Measurements from ENCODE around the gene ELMO1. TPM values are rescaled to one million over a fixed set of nuclear protein-coding genes. Genes with fewer than 3 reads are reported as not detected.
A peak's percentile ranks its signal among the peaks of the same experiment; 100 is the strongest.

The ELMO1 gene
- total and polyA plus RNA-seq, 5 experiments from 2014 or later: 26.9 to 120 (median 58.4) TPM

DNA sequence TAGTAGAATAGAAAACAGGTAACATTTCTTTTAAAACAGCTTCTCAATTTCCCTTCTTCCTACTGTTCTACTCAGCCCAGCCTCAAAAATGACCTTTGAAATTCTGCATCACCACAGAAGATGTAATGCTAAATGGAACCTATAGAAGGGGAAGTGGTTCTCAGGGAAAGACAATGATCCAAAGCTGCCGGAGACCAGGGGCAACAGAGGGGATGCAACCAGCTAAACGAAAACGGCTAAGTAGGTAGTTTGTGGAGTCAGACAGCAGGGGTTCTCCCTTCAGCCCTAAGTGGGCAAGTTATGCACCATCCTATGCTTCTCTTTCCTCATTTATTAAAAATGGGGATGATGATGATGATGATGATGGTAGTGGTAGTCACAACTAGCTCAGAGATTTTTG is 214.3 kb downstream of the ELMO1 start:
- no peak overlapping the region for H3K4me3 Mint-ChIP-seq
- H3K36me3 Mint-ChIP-seq: peaks cover 0 to 23% (median 0%) of the 10 kb centered on the region in 3 donors
- DNase-seq (no peak), ATAC-seq (no peak)
- no peaks in the 10 kb centered on the region for H3K27me3 Mint-ChIP-seq
- peaks cover 7 to 10% (median 8%) of the 10 kb centered on the region in 4 donors for H3K4me1 Mint-ChIP-seq
- H3K27ac Mint-ChIP-seq: no peak overlapping the region
- H3K9me3 Mint-ChIP-seq: no peaks in the 10 kb centered on the region
- POLR2A ChIA-PET: interaction anchor here (0.9 kb wide), 1 partner anchor 263 kb away, joined by 3 read pairs; no protein-coding TSS in a partner anchor

DNA sequence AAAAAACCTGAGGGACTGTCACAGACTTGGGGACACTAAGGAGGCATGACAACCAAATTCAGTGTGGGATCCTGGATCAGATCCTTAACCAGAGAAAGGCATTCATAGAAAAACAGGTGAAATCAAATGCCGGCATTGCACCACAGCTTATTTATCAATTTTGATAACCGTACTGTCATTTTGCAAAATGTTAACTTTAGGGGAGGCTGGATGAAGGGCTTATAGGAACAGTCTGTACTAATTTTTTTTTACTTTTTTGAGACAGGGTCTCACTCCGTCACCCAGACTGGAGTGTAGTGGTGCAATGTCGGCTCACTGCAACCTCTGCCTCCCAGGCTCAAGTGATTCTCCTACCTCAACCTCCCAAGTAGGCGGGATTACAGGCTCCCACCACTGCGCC is 217.1 kb downstream of the ELMO1 start:
- ATAC-seq (no peak), DNase-seq (no peak)
- Mint-ChIP-seq H3K4me3 (no peak overlapping the region), H3K27me3 (no peaks in the 10 kb centered on the region), H3K27ac (no peak overlapping the region), H3K9me3 (no peaks in the 10 kb centered on the region), H3K36me3 (peaks cover 0 to 30% (median 0%) of the 10 kb centered on the region in 3 donors), H3K4me1 (peaks cover 9 to 13% (median 10%) of the 10 kb centered on the region in 4 donors)
- POLR2A ChIA-PET: no interaction called here

DNA sequence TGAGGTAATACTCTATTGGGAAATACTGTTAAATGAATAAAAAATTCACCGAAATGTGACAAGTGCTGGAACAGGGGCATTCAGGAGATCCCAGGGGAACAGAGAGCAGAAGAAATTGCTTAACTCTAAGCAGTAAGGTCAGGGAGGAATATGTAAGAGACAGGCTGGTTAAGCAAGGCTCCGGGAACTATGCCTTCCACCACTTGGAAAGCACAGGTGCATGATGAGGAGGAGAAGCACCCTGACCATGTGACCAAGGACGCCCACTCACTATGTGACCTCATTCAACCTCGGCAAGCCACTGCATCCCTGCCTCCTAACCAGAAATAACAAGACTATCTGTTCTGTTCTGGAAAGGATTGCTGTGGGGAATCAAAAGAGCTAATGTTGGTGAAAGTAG is 218.4 kb downstream of the ELMO1 start:
- no peak for DNase-seq
- ATAC-seq: no peak
- Mint-ChIP-seq H3K27me3 (no peaks in the 10 kb centered on the region), H3K36me3 (peaks cover 0 to 41% (median 0%) of the 10 kb centered on the region in 3 donors), H3K4me3 (no peak overlapping the region), H3K27ac (peak overlapping the region in 2 of 10 donors; percentile 6 to 25), H3K9me3 (no peaks in the 10 kb centered on the region), H3K4me1 (peaks cover 9 to 20% (median 12%) of the 10 kb centered on the region in 4 donors)
- POLR2A ChIA-PET: no interaction called here

DNA sequence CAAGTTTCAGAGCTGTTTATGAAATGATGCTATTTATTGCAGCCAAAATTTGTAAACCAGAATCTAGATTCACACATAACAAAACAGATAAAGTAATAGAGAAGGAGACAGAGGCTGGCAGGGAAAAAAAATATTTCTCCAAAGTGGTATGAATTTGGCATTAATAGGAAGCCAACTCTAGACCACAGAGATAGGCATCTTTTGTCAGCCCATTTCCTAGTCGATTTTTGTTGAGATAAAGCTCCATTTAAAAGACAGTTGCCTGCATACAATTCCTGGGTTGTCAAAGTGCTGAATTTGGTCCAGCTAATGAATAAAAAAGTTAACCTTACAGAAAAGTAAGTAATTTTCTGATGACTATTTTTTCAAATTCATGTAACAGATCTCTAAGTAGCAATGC is 219.3 kb downstream of the ELMO1 start:
- POLR2A ChIA-PET: no interaction called here
- ATAC-seq (no peak), DNase-seq (no peak)
- H3K4me3 Mint-ChIP-seq: no peak overlapping the region
- H3K4me1 Mint-ChIP-seq: peaks cover 7 to 20% (median 11%) of the 10 kb centered on the region in 4 donors
- H3K9me3 Mint-ChIP-seq: no peaks in the 10 kb centered on the region
- H3K27me3 Mint-ChIP-seq: no peaks in the 10 kb centered on the region
- peaks cover 0 to 49% (median 0%) of the 10 kb centered on the region in 3 donors for H3K36me3 Mint-ChIP-seq
- no peak overlapping the region for H3K27ac Mint-ChIP-seq

DNA sequence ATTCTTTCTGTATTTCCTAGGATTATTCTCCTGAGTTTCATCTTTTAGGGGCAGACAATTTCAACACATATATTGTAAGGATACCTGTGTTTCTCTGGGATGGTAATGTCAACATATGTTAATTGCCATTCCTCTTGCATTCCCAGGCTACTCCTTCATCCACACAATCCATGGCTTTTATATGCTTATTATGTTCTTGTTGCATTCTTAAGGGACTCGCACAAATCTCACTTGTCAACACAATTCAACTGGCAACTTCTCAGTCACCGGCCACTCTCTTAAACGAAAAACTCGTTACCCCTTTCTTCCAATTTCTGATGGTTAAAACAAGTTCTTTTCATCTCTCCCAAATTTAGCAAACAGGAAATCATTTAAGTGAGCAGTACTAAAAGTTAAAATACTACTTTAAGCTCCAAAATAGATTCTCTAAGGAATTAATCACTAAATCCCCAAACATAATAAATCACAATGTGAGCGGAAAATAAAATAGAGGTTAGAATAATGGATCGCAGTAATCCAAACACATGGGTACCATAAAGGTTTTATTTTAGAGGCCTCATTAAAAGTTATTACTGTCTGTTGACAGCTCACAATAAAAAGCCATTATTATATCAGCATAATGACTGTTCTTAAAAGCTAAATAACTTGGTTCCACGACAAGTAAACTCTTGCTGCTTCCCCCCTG is 223.2 kb downstream of the ELMO1 start:
- H3K4me3 Mint-ChIP-seq: no peak overlapping the region
- peaks cover 7 to 20% (median 9%) of the 10 kb centered on the region in 4 donors for H3K4me1 Mint-ChIP-seq
- no peaks in the 10 kb centered on the region for H3K27me3 Mint-ChIP-seq
- H3K9me3 Mint-ChIP-seq: no peaks in the 10 kb centered on the region
- H3K36me3 Mint-ChIP-seq: peaks cover 0 to 59% (median 10%) of the 10 kb centered on the region in 3 donors
- ATAC-seq: no peak
- no peak for DNase-seq
- POLR2A ChIA-PET: no interaction called here
- peak overlapping the region in 2 of 10 donors; percentile 4 to 39 for H3K27ac Mint-ChIP-seq

DNA sequence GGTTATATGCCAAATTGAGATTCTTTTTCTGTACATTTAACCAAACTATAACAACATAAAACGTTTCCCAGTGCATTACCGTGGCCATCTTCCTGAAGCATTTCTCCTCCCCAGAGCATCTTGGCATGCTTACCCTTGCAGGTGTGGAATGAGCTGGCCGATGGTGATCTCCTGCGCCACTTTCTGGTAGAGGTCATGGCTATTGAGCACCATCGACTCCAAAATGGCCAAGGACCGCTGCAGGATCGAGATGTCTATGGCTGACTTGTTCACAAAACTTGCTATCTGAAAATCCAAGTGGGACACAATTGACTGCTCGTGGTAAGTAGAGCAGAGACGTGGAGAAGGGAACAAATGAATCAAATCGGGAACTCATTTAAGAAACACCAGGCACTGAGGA is 223.9 kb downstream of the ELMO1 start:
- Mint-ChIP-seq H3K36me3 (peaks cover 0 to 63% (median 10%) of the 10 kb centered on the region in 3 donors), H3K4me1 (peaks cover 2 to 13% (median 5%) of the 10 kb centered on the region in 4 donors), H3K9me3 (no peaks in the 10 kb centered on the region), H3K27ac (peak overlapping the region in 2 of 10 donors; percentile 29 to 52), H3K27me3 (no peaks in the 10 kb centered on the region), H3K4me3 (no peak overlapping the region)
- DNase-seq (no peak), ATAC-seq (no peak)
- POLR2A ChIA-PET: no interaction called here

DNA sequence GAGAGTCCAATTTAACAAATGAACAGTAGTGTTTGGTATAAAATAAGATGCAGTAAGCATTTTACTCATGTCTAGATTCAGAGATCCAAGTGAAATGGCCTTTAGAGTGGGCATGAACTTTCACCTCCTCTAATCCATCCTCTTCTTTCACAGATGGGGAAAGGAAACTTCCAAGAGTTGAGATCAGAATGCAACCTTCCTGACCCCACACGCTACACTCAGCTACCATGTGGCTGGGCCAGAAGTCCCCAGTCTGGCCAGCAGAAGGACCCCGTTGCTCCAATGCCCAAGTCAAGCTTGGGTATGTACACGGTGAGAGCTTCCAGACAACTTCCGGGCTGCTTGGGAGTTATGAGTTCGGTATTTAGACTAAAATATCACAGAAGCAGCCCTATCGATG is 228.0 kb downstream of the ELMO1 start:
- POLR2A ChIA-PET: no interaction called here
- peak overlapping the region in 2 of 10 donors; percentile 19 to 33 for H3K27ac Mint-ChIP-seq
- peaks cover 0 to 62% (median 14%) of the 10 kb centered on the region in 3 donors for H3K36me3 Mint-ChIP-seq
- peaks cover 0 to 6% (median 0%) of the 10 kb centered on the region in 4 donors for H3K4me1 Mint-ChIP-seq
- DNase-seq (no peak), ATAC-seq (no peak)
- no peaks in the 10 kb centered on the region for H3K9me3 Mint-ChIP-seq
- no peak overlapping the region for H3K4me3 Mint-ChIP-seq
- H3K27me3 Mint-ChIP-seq: no peaks in the 10 kb centered on the region

DNA sequence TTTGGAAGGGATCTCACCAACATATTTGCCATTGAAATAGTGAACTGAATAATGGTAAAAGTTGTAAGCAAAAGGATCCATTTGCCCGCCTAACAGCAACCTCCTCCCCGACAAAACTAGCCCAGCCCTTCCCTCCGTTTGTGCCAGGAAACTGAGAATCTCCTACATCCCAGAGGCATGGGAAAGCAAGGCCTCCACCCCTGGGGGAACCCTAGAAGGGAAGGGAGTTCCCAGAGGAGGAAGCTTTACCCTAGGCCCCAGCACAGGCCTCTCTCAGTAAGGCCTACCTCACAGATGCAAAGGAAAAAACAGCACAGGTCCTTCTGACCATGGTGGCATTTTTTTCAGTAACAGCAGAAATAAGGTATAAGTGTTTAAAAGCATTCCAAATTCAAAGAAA is 229.7 kb downstream of the ELMO1 start:
- DNase-seq: no peak
- POLR2A ChIA-PET: no interaction called here
- Mint-ChIP-seq H3K36me3 (peaks cover 0 to 59% (median 14%) of the 10 kb centered on the region in 3 donors), H3K4me3 (no peak overlapping the region), H3K27ac (peak overlapping the region in 5 of 10 donors; percentile 5 to 90 (median 80)), H3K9me3 (no peaks in the 10 kb centered on the region), H3K4me1 (peaks cover 0 to 6% (median under 1%) of the 10 kb centered on the region in 4 donors), H3K27me3 (no peaks in the 10 kb centered on the region)
- ATAC-seq: no peak

DNA sequence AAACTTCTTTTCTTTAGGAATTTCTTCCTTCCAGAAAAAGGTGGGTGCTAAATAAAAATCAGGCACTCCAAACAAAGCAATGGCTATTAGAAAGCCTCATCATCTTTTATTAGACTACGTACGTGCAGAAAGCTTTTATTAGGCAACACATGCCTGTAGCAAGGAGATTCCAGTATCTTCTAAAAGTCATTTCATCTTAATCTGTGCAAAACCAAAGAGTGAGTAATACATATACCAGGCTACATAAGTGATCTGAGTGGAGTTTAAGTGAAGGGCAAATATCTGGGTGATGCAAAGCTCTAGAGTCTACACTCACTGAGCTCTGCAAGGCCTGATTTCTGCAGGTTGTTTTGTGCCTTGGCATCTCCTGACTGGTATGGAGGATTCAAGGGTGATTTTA is 231.7 kb downstream of the ELMO1 start:
- Mint-ChIP-seq H3K4me1 (peaks cover 0 to 10% (median under 1%) of the 10 kb centered on the region in 4 donors), H3K4me3 (no peak overlapping the region), H3K9me3 (no peaks in the 10 kb centered on the region), H3K27ac (peak overlapping the region in 3 of 10 donors; percentile 10 to 53 (median 14)), H3K27me3 (no peaks in the 10 kb centered on the region), H3K36me3 (peaks cover 0 to 67% (median 13%) of the 10 kb centered on the region in 3 donors)
- ATAC-seq (no peak), DNase-seq (no peak)
- POLR2A ChIA-PET: no interaction called here

DNA sequence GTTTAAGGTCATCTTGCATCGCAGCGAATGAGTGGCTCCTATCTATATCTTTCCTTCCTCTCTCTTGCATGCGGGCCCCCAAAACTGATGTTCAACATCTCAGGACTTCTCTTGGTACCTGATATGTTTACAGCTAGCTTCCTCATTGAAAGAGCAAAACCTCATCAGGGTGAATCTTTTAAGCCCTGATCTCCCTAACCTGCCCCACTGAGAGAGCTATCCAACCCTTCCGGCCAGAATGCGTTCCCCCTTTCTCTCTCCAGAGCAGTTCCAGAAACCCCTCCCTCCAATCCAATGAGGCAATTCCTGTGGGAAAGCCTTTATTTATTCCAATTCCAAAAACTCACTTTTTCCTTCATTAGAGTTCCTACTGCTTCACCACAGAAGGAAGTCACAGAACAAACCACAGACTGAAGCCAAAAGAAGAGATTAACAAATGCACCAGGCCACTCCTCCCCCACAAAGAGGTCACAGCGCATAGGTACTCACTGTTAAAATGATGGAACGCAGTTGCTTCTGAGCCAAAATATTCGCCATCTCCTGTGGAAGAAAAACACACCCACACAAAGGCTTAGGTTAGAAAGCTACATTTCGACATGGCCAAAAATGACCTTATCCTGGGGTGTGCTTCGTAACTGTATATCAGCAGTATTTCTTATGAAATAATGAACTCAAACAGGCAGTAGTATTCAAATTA is 232.4 kb downstream of the ELMO1 start:
- H3K27ac Mint-ChIP-seq: peak overlapping the region in 7 of 10 donors; percentile 22 to 83 (median 79)
- H3K36me3 Mint-ChIP-seq: peaks cover 0 to 67% (median 11%) of the 10 kb centered on the region in 3 donors
- H3K27me3 Mint-ChIP-seq: no peaks in the 10 kb centered on the region
- H3K9me3 Mint-ChIP-seq: no peaks in the 10 kb centered on the region
- no peak overlapping the region for H3K4me3 Mint-ChIP-seq
- peaks cover 0 to 10% (median under 1%) of the 10 kb centered on the region in 4 donors for H3K4me1 Mint-ChIP-seq
- POLR2A ChIA-PET: no interaction called here
- no peak for ATAC-seq
- DNase-seq: no peak

DNA sequence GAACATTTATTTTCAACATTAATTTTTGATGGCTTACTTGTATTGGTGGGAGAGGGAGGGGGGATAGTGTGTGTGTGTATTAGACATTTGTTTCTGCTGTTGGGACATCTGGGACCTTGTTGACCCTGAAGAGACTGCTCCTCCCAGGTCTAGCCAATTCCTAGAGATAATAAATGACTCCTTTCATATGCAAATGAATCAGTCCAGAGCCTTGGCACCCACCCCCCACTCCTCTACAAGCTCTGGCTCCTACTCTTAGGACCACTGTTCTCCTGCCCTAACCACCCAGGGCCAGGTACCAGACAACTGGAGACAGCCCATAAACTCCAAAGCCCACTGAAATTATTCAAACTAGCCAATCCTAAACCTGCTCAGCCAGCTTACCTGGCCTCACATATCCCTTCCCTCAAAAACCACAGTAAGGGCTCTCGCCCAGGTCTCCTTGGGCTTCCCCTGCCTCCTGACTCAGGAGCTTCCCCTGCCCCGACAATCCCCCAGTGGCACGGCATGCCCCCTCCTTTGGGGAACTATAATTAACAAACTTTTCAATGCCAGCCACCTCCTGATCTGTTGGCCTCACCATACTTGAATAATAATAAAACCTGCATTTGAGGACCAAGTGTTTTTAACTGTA is 233.3 kb downstream of the ELMO1 start:
- peaks cover 0 to 67% (median 8%) of the 10 kb centered on the region in 3 donors for H3K36me3 Mint-ChIP-seq
- POLR2A ChIA-PET: no interaction called here
- no peaks in the 10 kb centered on the region for H3K27me3 Mint-ChIP-seq
- peak overlapping the region; percentile 6 to 83 (median 48) for H3K27ac Mint-ChIP-seq
- no peaks in the 10 kb centered on the region for H3K9me3 Mint-ChIP-seq
- no peak for ATAC-seq
- peaks cover 0 to 8% (median under 1%) of the 10 kb centered on the region in 4 donors for H3K4me1 Mint-ChIP-seq
- DNase-seq: no peak
- H3K4me3 Mint-ChIP-seq: no peak overlapping the region

DNA sequence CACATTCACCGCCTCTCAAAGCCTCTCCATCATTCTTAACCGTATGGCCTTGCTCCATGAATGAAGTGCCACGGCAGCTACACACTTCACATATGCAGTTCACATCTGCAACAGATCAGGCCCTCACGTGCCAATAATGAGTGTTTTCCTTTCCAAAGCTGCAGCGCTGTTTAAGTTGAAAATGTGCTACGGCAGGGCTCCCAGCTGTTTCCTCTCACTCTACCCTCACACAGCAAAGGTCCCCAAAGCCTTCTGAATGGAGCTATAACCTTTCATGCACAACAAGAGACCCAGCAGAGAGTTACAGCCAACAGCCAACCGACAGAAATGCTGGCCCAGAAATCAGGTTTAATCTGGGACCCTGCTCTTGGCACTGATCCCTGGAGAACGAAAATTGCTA is 236.1 kb downstream of the ELMO1 start:
- no peak overlapping the region for H3K4me3 Mint-ChIP-seq
- H3K9me3 Mint-ChIP-seq: no peaks in the 10 kb centered on the region
- H3K27ac Mint-ChIP-seq: peak overlapping the region in 3 of 10 donors; percentile 34 to 73 (median 56)
- POLR2A ChIA-PET: no interaction called here
- peaks cover 0 to 76% (median 8%) of the 10 kb centered on the region in 3 donors for H3K36me3 Mint-ChIP-seq
- peaks cover 0 to 8% (median 3%) of the 10 kb centered on the region in 4 donors for H3K4me1 Mint-ChIP-seq
- DNase-seq (no peak), ATAC-seq (no peak)
- no peaks in the 10 kb centered on the region for H3K27me3 Mint-ChIP-seq

DNA sequence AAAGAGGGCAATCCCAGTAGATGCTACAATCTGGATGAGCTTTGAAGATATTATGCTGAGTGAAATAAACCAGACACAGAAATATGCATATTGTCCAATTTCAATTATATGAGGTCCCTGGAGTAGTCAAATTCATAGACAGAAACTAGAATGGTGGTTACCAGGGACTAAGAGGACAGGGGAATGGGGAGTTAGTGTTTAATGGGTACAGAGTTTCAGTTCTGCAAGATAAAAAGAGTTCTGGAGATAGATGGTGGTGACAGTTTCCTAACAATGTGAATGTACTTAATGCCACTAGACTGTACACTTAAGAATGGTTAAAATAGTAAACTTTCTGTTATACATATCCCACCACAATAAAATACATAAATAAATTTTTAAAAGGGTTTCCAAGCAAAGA is 236.6 kb downstream of the ELMO1 start:
- no peaks in the 10 kb centered on the region for H3K27me3 Mint-ChIP-seq
- peaks cover 0 to 76% (median 8%) of the 10 kb centered on the region in 3 donors for H3K36me3 Mint-ChIP-seq
- DNase-seq (no peak), ATAC-seq (no peak)
- H3K27ac Mint-ChIP-seq: peak overlapping the region in 3 of 10 donors; percentile 5 to 62 (median 8)
- H3K9me3 Mint-ChIP-seq: no peaks in the 10 kb centered on the region
- peaks cover 0 to 6% (median 3%) of the 10 kb centered on the region in 4 donors for H3K4me1 Mint-ChIP-seq
- no peak overlapping the region for H3K4me3 Mint-ChIP-seq
- POLR2A ChIA-PET: no interaction called here

Data from naive thymus-derived CD8-positive, alpha-beta T cell (primary cell).